Peyer's patch (tissue), 4 donors: ENCODE measurements around the gene C1orf167. TPM values are rescaled to one million over a fixed set of nuclear protein-coding genes. Genes with fewer than 3 reads are reported as not detected.
A peak's percentile ranks its signal among the peaks of the same experiment; 100 is the strongest.

Experiments
- DNase-seq, 3 donors: peaks; one replicate each; pipeline ENCODE4 v3.0.0-alpha.2; 2017 to 2019
- H3K27ac ChIP-seq, 4 donors: fragments of 200-600 bp; sonication (generic); one replicate each; pipeline ENCODE4 v1.5.1; 2016 to 2019
- H3K27me3 ChIP-seq, 2 donors: fragments of 200-600 bp; sonication (generic); one replicate each; pipeline ENCODE4 v1.5.1; 2019
- H3K36me3 ChIP-seq, 3 donors: fragments of 200-600 bp; sonication (generic); one replicate each; pipeline ENCODE4 v1.5.1; 2016 to 2019
- H3K4me1 ChIP-seq, 4 donors: fragments of 200-600 bp; sonication (generic); one replicate each; pipeline ENCODE4 v1.5.1; 2016 to 2019
- H3K4me3 ChIP-seq, 4 donors: fragments of 200-600 bp; sonication (generic); 1 replicate in 3 of 4; 2 replicates in 1 of 4; pipeline ENCODE4 v1.5.1; 2016 to 2019; ENCODE audit warnings: mild to moderate bottlenecking in 1 of 4
- H3K9me3 ChIP-seq, 4 donors: fragments of 200-600 bp; sonication (generic); one replicate each; pipeline ENCODE4 v1.5.1; 2016 to 2019; ENCODE audit warnings: mild to moderate bottlenecking in 1 of 4
- POLR2A ChIP-seq, 2 donors: fragments of 450-650 bp; IDR thresholded peaks; one replicate each; pipeline ENCODE4 v1.5.1; 2017; ENCODE audit warnings: antibody characterized with exemption in 2 of 2, mild to moderate bottlenecking in 2 of 2, moderate library complexity in 2 of 2
- total RNA-seq, 4 donors: library from RNA; depleted of rRNA; stranded (reverse); fragments of >200 nt; gene quantifications; one replicate each; pipeline ENCODE4 v1.1.0, GENCODE V29; 2016
- TF ChIP-seq, protein P1 (sequence below), 6 experiments: fragments of 450-650 bp in 4 of 6; fragments of 200-600 bp in 2 of 6; sonication (generic) in 1 of 6; IDR thresholded peaks; one replicate each; pipeline ENCODE4 v1.5.1; 2017 to 2019; ENCODE audit warnings: antibody characterized with exemption in 6 of 6, mild to moderate bottlenecking in 3 of 6, moderate library complexity in 1 of 6

C1orf167 gene
- total RNA-seq, 4 donors from 2014 or later: not detected

DNA sequence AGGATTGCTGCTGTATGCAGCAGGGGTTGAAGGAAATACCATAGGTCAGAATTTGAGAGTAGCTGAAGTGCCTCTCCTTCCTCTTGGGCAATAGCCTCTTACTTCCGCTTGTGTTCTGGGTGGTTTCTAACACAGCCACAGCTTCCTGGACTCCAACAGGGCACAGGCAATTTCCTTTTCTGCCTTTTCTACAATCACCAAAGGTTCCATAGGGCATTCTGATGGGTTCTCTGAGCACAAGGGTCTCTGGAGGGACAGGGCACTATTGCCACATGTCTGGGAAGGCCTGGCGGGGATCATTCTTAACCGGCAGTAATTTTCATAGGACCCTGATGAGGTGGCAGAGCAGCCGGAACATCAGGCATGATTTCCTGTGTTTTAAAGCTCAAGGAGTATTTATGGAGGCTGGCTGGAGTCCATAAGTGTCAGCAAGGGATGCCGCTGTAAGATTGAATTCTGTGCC, 31.5 kb upstream of the C1orf167 start:
- DNase-seq: peak in 2 of 3 donors; percentile 56 to 80
- TF ChIP-seq, protein P1, sequence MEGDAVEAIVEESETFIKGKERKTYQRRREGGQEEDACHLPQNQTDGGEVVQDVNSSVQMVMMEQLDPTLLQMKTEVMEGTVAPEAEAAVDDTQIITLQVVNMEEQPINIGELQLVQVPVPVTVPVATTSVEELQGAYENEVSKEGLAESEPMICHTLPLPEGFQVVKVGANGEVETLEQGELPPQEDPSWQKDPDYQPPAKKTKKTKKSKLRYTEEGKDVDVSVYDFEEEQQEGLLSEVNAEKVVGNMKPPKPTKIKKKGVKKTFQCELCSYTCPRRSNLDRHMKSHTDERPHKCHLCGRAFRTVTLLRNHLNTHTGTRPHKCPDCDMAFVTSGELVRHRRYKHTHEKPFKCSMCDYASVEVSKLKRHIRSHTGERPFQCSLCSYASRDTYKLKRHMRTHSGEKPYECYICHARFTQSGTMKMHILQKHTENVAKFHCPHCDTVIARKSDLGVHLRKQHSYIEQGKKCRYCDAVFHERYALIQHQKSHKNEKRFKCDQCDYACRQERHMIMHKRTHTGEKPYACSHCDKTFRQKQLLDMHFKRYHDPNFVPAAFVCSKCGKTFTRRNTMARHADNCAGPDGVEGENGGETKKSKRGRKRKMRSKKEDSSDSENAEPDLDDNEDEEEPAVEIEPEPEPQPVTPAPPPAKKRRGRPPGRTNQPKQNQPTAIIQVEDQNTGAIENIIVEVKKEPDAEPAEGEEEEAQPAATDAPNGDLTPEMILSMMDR (IDR thresholded peaks at IDR 0.05): no peak
- no peak for TF ChIP-seq POLR2A (IDR thresholded peaks at IDR 0.05)
- H3K4me3 ChIP-seq: no peak overlapping the region
- H3K27ac ChIP-seq: peak overlapping the region; percentile 13 to 82 (median 72)
- no peaks in the 10 kb centered on the region for H3K27me3 ChIP-seq
- no peaks in the 10 kb centered on the region for H3K9me3 ChIP-seq
- H3K4me1 ChIP-seq: peaks cover 0 to 30% (median 18%) of the 10 kb centered on the region in 4 donors
- H3K36me3 ChIP-seq: no peaks in the 10 kb centered on the region

GRCh38 chr1:11731691-11732283, 30.2 kb upstream of the C1orf167 start:
- no peaks in the 10 kb centered on the region for H3K27me3 ChIP-seq
- peak overlapping the region; percentile 48 to 82 (median 71) for H3K27ac ChIP-seq
- H3K4me1 ChIP-seq: peaks cover 0 to 34% (median 20%) of the 10 kb centered on the region in 4 donors
- H3K4me3 ChIP-seq: peak overlapping the region; percentile 15 to 39 (median 22)
- TF ChIP-seq POLR2A (IDR thresholded peaks at IDR 0.05): no peak
- TF ChIP-seq, protein P1 (IDR thresholded peaks at IDR 0.05): no peak
- DNase-seq: peak in 2 of 3 donors; percentile 35 to 70
- H3K9me3 ChIP-seq: no peaks in the 10 kb centered on the region
- H3K36me3 ChIP-seq: no peaks in the 10 kb centered on the region

- Histone ChIP-seq H3K27me3 (no peaks in the 10 kb centered on the region), H3K36me3 (no peaks in the 10 kb centered on the region), H3K9me3 (no peaks in the 10 kb centered on the region), H3K4me1 (peaks cover 0 to 40% (median 23%) of the 10 kb centered on the region in 4 donors), H3K4me3 (no peak overlapping the region), H3K27ac (no peak overlapping the region)
- TF ChIP-seq, protein P1 (IDR thresholded peaks at IDR 0.05): no peak
- TF ChIP-seq POLR2A (IDR thresholded peaks at IDR 0.05): no peak
- DNase-seq: no peak
Observed at GRCh38 chr1:11733306-11733705, 28.7 kb upstream of the C1orf167 start.

GRCh38 chr1:11735531-11735853, 26.5 kb upstream of the C1orf167 start:
- H3K27ac ChIP-seq: peak overlapping the region; percentile 2 to 83 (median 81)
- no peak for DNase-seq
- H3K4me1 ChIP-seq: peaks cover 0 to 29% (median 14%) of the 10 kb centered on the region in 4 donors
- no peak for TF ChIP-seq POLR2A (IDR thresholded peaks at IDR 0.05)
- TF ChIP-seq, protein P1 (IDR thresholded peaks at IDR 0.05): no peak
- H3K4me3 ChIP-seq: peak overlapping the region in 3 of 4 donors; percentile 76 to 80 (median 80)
- H3K9me3 ChIP-seq: no peaks in the 10 kb centered on the region
- H3K36me3 ChIP-seq: no peaks in the 10 kb centered on the region
- H3K27me3 ChIP-seq: no peaks in the 10 kb centered on the region

DNA sequence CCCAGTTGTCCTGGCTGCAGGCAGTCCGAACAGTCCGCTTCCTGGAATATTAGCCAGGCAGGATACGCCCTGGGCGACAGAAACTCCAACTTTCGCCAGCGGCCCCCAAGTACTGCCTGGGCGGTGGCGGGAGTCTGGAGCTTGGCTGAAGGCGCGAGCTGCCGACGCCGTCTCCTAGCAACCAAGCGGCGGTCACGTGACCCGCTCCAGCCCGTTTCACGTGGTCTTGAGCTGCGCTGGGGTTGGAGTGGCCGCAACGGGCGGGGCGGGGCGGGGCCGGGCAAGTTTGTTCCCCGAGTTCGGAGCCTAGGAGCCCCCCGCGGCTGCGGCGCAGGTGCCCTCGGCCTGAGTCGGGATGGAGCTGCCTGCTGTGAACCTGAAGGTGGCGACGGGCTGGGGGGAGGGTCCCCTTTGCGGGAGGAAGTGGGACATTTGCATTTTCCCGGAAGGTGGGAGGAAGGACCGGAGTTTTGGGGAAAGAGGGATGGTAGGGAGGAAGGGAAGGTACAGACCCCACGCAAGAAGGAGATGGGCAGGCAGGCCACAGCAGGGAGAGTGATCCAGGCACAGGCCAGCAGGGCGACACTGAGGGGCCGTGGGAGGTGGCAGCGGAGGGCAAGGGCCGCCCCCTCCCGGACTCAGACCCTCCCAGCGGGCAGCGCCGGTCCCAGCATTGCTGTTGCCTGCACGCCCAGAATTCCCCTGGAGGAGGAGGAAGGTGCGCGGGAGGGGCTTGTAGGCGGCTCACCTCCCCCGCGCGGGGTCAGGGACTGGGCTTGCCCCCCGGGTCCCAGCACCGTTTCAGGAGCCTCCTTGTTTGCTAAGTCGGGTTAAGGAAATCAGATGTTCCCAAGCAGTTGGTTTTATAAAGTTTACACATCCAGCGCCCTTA, 25.9 kb upstream of the C1orf167 start, which contains the start of gene AGTRAP:
TSS of gene AGTRAP (plus strand) at position 283 of the 892 bp plus-strand sequence. CDS start at position 356, 73 bp downstream.
- H3K4me3 ChIP-seq: peak within 1 kb of the TSS; percentile 59 to 80 (median 78)
- H3K27ac ChIP-seq: peak within 1 kb of the TSS; percentile 68 to 83 (median 81)
- no peaks in the 10 kb centered on the region for H3K9me3 ChIP-seq
- H3K36me3 ChIP-seq: no peaks in the 10 kb centered on the region
- peak; percentile 95 to 98 (median 96) for DNase-seq
- H3K4me1 ChIP-seq: peaks cover 0 to 25% (median 11%) of the 10 kb centered on the region in 4 donors
- no peak for TF ChIP-seq POLR2A (IDR thresholded peaks at IDR 0.05)
- TF ChIP-seq, protein P1 (IDR thresholded peaks at IDR 0.05): peak in 2 of 6 experiments; percentile 7 to 9
- H3K27me3 ChIP-seq: no peaks in the 10 kb centered on the region
